Measurements from ENCODE around the gene MVB12B. TPM values are rescaled to one million over a fixed set of nuclear protein-coding genes. Genes with fewer than 3 reads are reported as not detected.

The MVB12B gene
- total RNA-seq, 2 donors from 2014 or later = 18.6 to 19.7 TPM

DNA sequence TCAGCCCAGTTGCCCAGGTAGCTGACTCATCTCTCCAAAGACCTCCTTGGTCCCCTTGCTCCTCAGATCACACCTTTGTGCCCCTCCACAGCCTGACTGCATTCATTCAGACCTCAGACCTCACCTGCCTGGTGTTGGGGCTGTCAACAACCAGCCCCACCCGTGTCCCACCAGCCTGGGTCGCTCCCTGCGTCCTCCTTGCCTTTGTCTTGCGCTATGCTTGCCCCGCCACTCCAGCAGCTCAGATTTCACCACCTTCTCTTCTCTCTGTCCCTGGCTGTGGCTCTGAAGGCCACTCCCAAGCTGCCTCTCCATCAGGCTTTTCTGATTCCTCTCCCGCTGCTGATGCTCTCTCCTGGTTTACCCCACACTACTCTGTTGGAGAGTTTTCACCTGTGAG, 103.5 kb downstream of the MVB12B start:
- WGBS, 2 experiments (ENCODE audit: insufficient coverage in 1 of 2, insufficient read length in 1 of 2) = 80 to 100% methylated on average over 1 to 6 of the region's 6 CpGs
- Histone ChIP-seq H3K36me3 (ENCODE audit: control insufficient read depth, insufficient read depth, low read length) (no peaks in the 10 kb centered on the region), H3K27ac (ENCODE audit: low read depth, low read length) (no peak overlapping the region), H3K9ac (ENCODE audit: extremely low read depth, low read length, poor library complexity, severe bottlenecking) (no peak overlapping the region), H3K27me3 (ENCODE audit: control insufficient read depth, insufficient read depth, low read length, poor library complexity, severe bottlenecking) (no peaks in the 10 kb centered on the region), H3K4me3 (ENCODE audit: low read length) (no peak overlapping the region), H3K4me1 (ENCODE audit: control insufficient read depth, insufficient read depth, low read length) (no peaks in the 10 kb centered on the region), H3K9me3 (ENCODE audit: control insufficient read depth, low read length) (no peaks in the 10 kb centered on the region)
- Mint-ChIP-seq H3K4me3 (no peak overlapping the region), H3K27ac (peak overlapping the region; percentile 69), H3K4me1 (no peaks in the 10 kb centered on the region), H3K9me3 (no peaks in the 10 kb centered on the region), H3K36me3 (ENCODE audit: low read depth) (peaks cover 3% of the 10 kb centered on the region), H3K27me3 (ENCODE audit: insufficient read depth) (no peaks in the 10 kb centered on the region)
- TF ChIP-seq, protein P1, sequence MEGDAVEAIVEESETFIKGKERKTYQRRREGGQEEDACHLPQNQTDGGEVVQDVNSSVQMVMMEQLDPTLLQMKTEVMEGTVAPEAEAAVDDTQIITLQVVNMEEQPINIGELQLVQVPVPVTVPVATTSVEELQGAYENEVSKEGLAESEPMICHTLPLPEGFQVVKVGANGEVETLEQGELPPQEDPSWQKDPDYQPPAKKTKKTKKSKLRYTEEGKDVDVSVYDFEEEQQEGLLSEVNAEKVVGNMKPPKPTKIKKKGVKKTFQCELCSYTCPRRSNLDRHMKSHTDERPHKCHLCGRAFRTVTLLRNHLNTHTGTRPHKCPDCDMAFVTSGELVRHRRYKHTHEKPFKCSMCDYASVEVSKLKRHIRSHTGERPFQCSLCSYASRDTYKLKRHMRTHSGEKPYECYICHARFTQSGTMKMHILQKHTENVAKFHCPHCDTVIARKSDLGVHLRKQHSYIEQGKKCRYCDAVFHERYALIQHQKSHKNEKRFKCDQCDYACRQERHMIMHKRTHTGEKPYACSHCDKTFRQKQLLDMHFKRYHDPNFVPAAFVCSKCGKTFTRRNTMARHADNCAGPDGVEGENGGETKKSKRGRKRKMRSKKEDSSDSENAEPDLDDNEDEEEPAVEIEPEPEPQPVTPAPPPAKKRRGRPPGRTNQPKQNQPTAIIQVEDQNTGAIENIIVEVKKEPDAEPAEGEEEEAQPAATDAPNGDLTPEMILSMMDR (conservative IDR thresholded peaks at IDR 0.05) = no peak
- no peak for DNase-seq

DNA sequence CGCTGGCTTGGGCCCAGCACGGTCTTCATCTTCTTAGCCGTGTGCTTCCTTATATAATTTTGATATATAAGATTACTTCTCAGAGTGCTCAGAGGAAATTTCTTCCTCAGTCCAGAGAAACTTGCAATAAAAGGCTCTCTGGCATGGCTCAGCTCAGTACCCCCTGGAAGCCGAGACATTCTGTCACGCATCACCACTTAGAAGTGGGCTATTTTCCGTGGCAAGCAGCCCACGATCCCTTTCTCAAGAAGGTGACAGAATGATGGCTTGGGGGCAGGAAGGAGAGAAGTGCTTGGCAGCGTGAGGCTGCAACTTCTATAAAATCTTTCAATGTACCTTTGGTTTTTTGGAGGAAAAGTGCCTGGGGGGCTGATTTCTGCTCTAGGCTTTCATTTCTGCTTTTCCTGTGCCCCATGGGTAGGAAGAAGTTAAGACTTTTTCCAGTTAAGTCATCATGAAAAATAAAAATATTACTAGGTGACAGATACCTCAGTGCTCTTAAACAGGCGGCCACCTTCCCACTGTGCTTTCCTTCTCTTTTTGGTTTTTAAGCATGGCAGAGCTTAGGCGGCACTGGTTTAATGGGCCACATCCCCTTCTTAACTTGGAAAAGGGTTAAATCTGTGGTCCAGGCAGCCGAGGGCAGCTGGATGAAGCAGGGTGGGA, 104.6 kb downstream of the MVB12B start:
- no peaks in the 10 kb centered on the region for H3K9me3 Mint-ChIP-seq
- Histone ChIP-seq H3K4me3 (ENCODE audit: low read length) (no peak overlapping the region), H3K27ac (ENCODE audit: low read depth, low read length) (no peak overlapping the region), H3K9me3 (ENCODE audit: control insufficient read depth, low read length) (no peaks in the 10 kb centered on the region), H3K4me1 (ENCODE audit: control insufficient read depth, insufficient read depth, low read length) (no peaks in the 10 kb centered on the region), H3K36me3 (ENCODE audit: control insufficient read depth, insufficient read depth, low read length) (no peaks in the 10 kb centered on the region), H3K27me3 (ENCODE audit: control insufficient read depth, insufficient read depth, low read length, poor library complexity, severe bottlenecking) (no peaks in the 10 kb centered on the region), H3K9ac (ENCODE audit: extremely low read depth, low read length, poor library complexity, severe bottlenecking) (no peak overlapping the region)
- H3K4me1 Mint-ChIP-seq = no peaks in the 10 kb centered on the region
- H3K4me3 Mint-ChIP-seq = no peak overlapping the region
- H3K36me3 Mint-ChIP-seq (ENCODE audit: low read depth) = no peaks in the 10 kb centered on the region
- H3K27ac Mint-ChIP-seq = no peak overlapping the region
- 92 to 95% methylated on average over 6 to 11 of the region's 11 CpGs for WGBS, 2 experiments (ENCODE audit: insufficient coverage in 1 of 2, insufficient read length in 1 of 2)
- H3K27me3 Mint-ChIP-seq (ENCODE audit: insufficient read depth) = no peaks in the 10 kb centered on the region
- TF ChIP-seq, protein P1 (conservative IDR thresholded peaks at IDR 0.05) = no peak
- DNase-seq = no peak

DNA sequence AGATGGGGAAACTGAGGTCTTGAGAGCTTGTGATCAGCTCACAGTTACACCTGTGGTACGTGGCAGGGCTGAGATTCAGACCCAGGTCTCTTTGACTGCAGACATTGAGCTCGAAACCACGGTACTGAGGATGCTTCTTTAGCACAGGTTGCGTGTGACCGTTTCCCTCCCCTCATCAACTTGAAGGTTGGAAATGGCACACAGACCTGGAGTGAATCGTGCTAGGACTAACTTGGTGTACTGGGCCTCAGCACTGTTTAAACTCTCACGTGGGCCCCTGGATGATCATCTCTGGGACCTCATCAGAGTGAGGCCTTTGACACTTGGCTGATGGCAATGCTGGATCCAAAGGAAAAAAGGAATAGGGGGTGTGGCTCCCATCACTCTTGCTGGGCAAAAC, 106.0 kb downstream of the MVB12B start:
- Mint-ChIP-seq H3K4me1 (no peaks in the 10 kb centered on the region), H3K27ac (no peak overlapping the region), H3K27me3 (ENCODE audit: insufficient read depth) (no peaks in the 10 kb centered on the region), H3K9me3 (no peaks in the 10 kb centered on the region), H3K4me3 (no peak overlapping the region), H3K36me3 (ENCODE audit: low read depth) (no peaks in the 10 kb centered on the region)
- no peaks in the 10 kb centered on the region for H3K9me3 ChIP-seq (ENCODE audit: control insufficient read depth, low read length)
- 82 to 86% methylated on average over 3 to 7 of the region's 7 CpGs for WGBS, 2 experiments (ENCODE audit: insufficient coverage in 1 of 2, insufficient read length in 1 of 2)
- H3K4me1 ChIP-seq (ENCODE audit: control insufficient read depth, insufficient read depth, low read length) = no peaks in the 10 kb centered on the region
- no peak for DNase-seq
- H3K27me3 ChIP-seq (ENCODE audit: control insufficient read depth, insufficient read depth, low read length, poor library complexity, severe bottlenecking) = no peaks in the 10 kb centered on the region
- no peak overlapping the region for H3K9ac ChIP-seq (ENCODE audit: extremely low read depth, low read length, poor library complexity, severe bottlenecking)
- H3K4me3 ChIP-seq (ENCODE audit: low read length) = no peak overlapping the region
- H3K36me3 ChIP-seq (ENCODE audit: control insufficient read depth, insufficient read depth, low read length) = no peaks in the 10 kb centered on the region
- TF ChIP-seq, protein P1 (conservative IDR thresholded peaks at IDR 0.05) = no peak
- H3K27ac ChIP-seq (ENCODE audit: low read depth, low read length) = no peak overlapping the region

Measured in endodermal cell (in vitro differentiated cells).